Common myeloid progenitor, CD34-positive (primary cell): ENCODE results near the gene RILPL2.
"Not testable (repeated sequence)": the region's sequence is repeated elsewhere in the genome, so short reads cannot be mapped to it uniquely, and the experiment has no call there.

Experiments
- CTCF ChIA-PET: fragments of 350-600 bp; sonication (Branson Sonifier 250); formaldehyde crosslinking; loops from one replicate; lab custom pipeline; 2021; ENCODE audit warnings: antibody characterized with exemption; lab: Charles Lee
- POLR2A ChIA-PET: fragments of 350-600 bp; sonication (Branson Sonifier 250); formaldehyde crosslinking; loops from one replicate; lab custom pipeline; 2021; ENCODE audit warnings: antibody characterized with exemption; lab: Charles Lee
- DNase-seq, 3 donors: peaks; one replicate each; pipeline versions ENCODE4 v3.0.0 to v3.0.0-alpha.2; 2013
- H3K27ac ChIP-seq, 2 experiments: 1 replicate in 1 of 2; 2 replicates in 1 of 2; pipeline ENCODE4 v1.7.0; 2013; ENCODE audit warnings: inconsistent platforms in 2 of 2, low read length in 2 of 2, mild to moderate bottlenecking in 2 of 2, low read depth in 1 of 2, moderate library complexity in 1 of 2; ENCODE audit not compliant: severe bottlenecking in 2 of 2, insufficient read depth in 1 of 2, poor library complexity in 1 of 2
- H3K27me3 ChIP-seq, 5 experiments: replicated peaks in 2 of 5; 1 replicate in 3 of 5; 2 replicates in 2 of 5; pipeline versions ENCODE4 v1.6.1 to v1.7.0; 2013; ENCODE audit warnings: low read length in 4 of 5, mild to moderate bottlenecking in 2 of 5, moderate library complexity in 2 of 5, inconsistent platforms in 1 of 5; ENCODE audit not compliant: insufficient read depth in 5 of 5, control insufficient read depth in 4 of 5
- H3K36me3 ChIP-seq, 4 experiments: 1 replicate in 2 of 4; 2 replicates in 2 of 4; pipeline versions ENCODE4 v1.6.1 to v1.7.0; 2013; ENCODE audit warnings: low read length in 3 of 4, control low read depth in 1 of 4, mild to moderate bottlenecking in 1 of 4; ENCODE audit not compliant: control insufficient read depth in 4 of 4, insufficient read depth in 4 of 4
- H3K4me1 ChIP-seq, 4 experiments: 1 replicate in 3 of 4; 2 replicates in 1 of 4; pipeline versions ENCODE4 v1.6.1 to v1.7.1; 2013; ENCODE audit warnings: low read length in 3 of 4, mild to moderate bottlenecking in 3 of 4, control low read depth in 1 of 4, inconsistent platforms in 1 of 4, moderate library complexity in 1 of 4; ENCODE audit not compliant: control insufficient read depth in 4 of 4, insufficient read depth in 4 of 4; ENCODE audit errors: control extremely low read depth in 1 of 4
- H3K4me3 ChIP-seq, 7 experiments: 1 replicate in 4 of 7; 2 replicates in 3 of 7; pipeline versions ENCODE4 v1.5.1 to v1.7.0; 2013; ENCODE audit warnings: mild to moderate bottlenecking in 7 of 7, low read length in 6 of 7, moderate library complexity in 6 of 7, inconsistent platforms in 2 of 7, low read depth in 2 of 7, control low read depth in 1 of 7; ENCODE audit not compliant: insufficient read depth in 4 of 7, control insufficient read depth in 1 of 7; ENCODE audit errors: extremely low read depth in 1 of 7
- H3K9me3 ChIP-seq, 5 experiments: 1 replicate in 4 of 5; 2 replicates in 1 of 5; pipeline versions ENCODE4 v1.6.1 to v1.7.1; 2013; ENCODE audit warnings: low read length in 4 of 5, mild to moderate bottlenecking in 2 of 5, inconsistent platforms in 1 of 5, low read depth in 1 of 5, moderate library complexity in 1 of 5; ENCODE audit not compliant: control insufficient read depth in 4 of 5, insufficient read depth in 2 of 5; ENCODE audit errors: control extremely low read depth in 1 of 5
- WGBS: methylation state at CpG from one replicate; pipeline ENCODE4 v1.1.5; 2013; ENCODE audit not compliant: insufficient coverage; 5-methylcytosine and 5-hydroxymethylcytosine counted together

The RILPL2 gene

GRCh38 chr12:123428591-123428990 lies 7.9 kb downstream of the RILPL2 start:
- Histone ChIP-seq H3K9me3 (no peaks in the 10 kb centered on the region), H3K27ac (no peak overlapping the region), H3K36me3 (peaks cover 8 to 41% (median 32%) of the 10 kb centered on the region in 4 experiments), H3K4me1 (peaks cover 5 to 18% (median 17%) of the 10 kb centered on the region in 4 experiments), H3K27me3 (no peaks in the 10 kb centered on the region), H3K4me3 (no peak overlapping the region)
- POLR2A ChIA-PET = no interaction called here
- WGBS = 67% methylated on average over 5 of the region's 6 CpGs
- CTCF ChIA-PET = interaction anchor here (1.0 kb wide), 1 partner anchor 10 kb away, joined by 3 read pairs; no protein-coding TSS in a partner anchor
- DNase-seq = no peak

- POLR2A ChIA-PET = interaction anchor here (0.8 kb wide), 1 partner anchor 8 kb away, joined by 5 read pairs; no protein-coding TSS in a partner anchor
- no peaks in the 10 kb centered on the region for H3K27me3 ChIP-seq
- CTCF ChIA-PET = interaction anchor here (1.2 kb wide), 1 partner anchor 31 kb away, joined by 3 read pairs; no protein-coding TSS in a partner anchor
- H3K36me3 ChIP-seq = peaks cover 8 to 49% (median 37%) of the 10 kb centered on the region in 4 experiments
- H3K9me3 ChIP-seq = no peaks in the 10 kb centered on the region
- peaks cover 3 to 4% (median 4%) of the 10 kb centered on the region in 4 experiments for H3K4me1 ChIP-seq
- DNase-seq = peak in 1 of 3 donors; percentile 44
- no peak overlapping the region for H3K4me3 ChIP-seq
- H3K27ac ChIP-seq = no peak overlapping the region
- 90% methylated on average over 6 of the region's 8 CpGs for WGBS
These were observed 9.3 kb downstream of the RILPL2 start for GRCh38 chr12:123427036-123427769.

- ChIA-PET CTCF (interaction anchor here (0.7 to 1.6 kb wide), 5 partner anchors 11 to 161 kb away, joined by 3 to 5 read pairs (median 4); no protein-coding TSS in a partner anchor), POLR2A (interaction anchor here (1.1 kb wide), 1 partner anchor 9 kb away, joined by 3 read pairs; no protein-coding TSS in a partner anchor)
- H3K4me1 ChIP-seq = no peaks in the 10 kb centered on the region
- H3K27me3 ChIP-seq = no peaks in the 10 kb centered on the region
- peaks cover 10 to 54% (median 43%) of the 10 kb centered on the region in 4 experiments for H3K36me3 ChIP-seq
- no peak overlapping the region for H3K27ac ChIP-seq
- no peaks in the 10 kb centered on the region for H3K9me3 ChIP-seq
- no peak overlapping the region for H3K4me3 ChIP-seq
- WGBS = no CpG with 5 or more reads among the region's 2 CpGs
- DNase-seq = no peak
These were observed 15.2 kb downstream of the RILPL2 start for GRCh38 chr12:123421314-123421713.

GRCh38 chr12:123410041-123410412 lies 26.5 kb downstream of the RILPL2 start:
- 100% methylated on average over 5 of the region's 5 CpGs for WGBS
- no peak overlapping the region for H3K4me3 ChIP-seq
- no peak overlapping the region for H3K27ac ChIP-seq
- no peaks in the 10 kb centered on the region for H3K27me3 ChIP-seq
- POLR2A ChIA-PET = interaction anchor here (0.5 kb wide), 1 partner anchor 48 kb away, joined by 3 read pairs; the partner anchor contains the start of gene SNRNP35
- CTCF ChIA-PET = interaction anchor here (0.9 to 1.2 kb wide), 4 partner anchors 12 to 172 kb away, joined by 3 to 4 read pairs (median 4); no protein-coding TSS in a partner anchor
- peaks cover 0 to 2% (median 0%) of the 10 kb centered on the region in 4 experiments for H3K4me1 ChIP-seq
- DNase-seq = no peak
- no peaks in the 10 kb centered on the region for H3K9me3 ChIP-seq
- H3K36me3 ChIP-seq = peaks cover 8 to 54% (median 32%) of the 10 kb centered on the region in 4 experiments

- not testable (repeated sequence) for H3K4me1 ChIP-seq, DNase-seq, H3K9me3 ChIP-seq, H3K27ac ChIP-seq, H3K27me3 ChIP-seq, H3K4me3 ChIP-seq
- 99% methylated on average over 10 of the region's 11 CpGs for WGBS
- H3K36me3 ChIP-seq = peaks cover 8 to 55% (median 33%) of the 10 kb centered on the region in 4 experiments
- POLR2A ChIA-PET = interaction anchor here (0.5 to 0.6 kb wide), 2 partner anchors 49 to 74 kb away, joined by 3 read pairs; partner anchors contain the start of gene SNRNP35
- CTCF ChIA-PET = interaction anchor here (1.1 to 1.2 kb wide), 2 partner anchors 12 to 172 kb away, joined by 3 read pairs; no protein-coding TSS in a partner anchor
These were observed 27.0 kb downstream of the RILPL2 start for GRCh38 chr12:123409284-123410040.

- peaks cover 13 to 61% (median 41%) of the 10 kb centered on the region in 4 experiments for H3K36me3 ChIP-seq
- H3K27ac ChIP-seq, DNase-seq, H3K9me3 ChIP-seq, POLR2A ChIA-PET, CTCF ChIA-PET, H3K4me3 ChIP-seq, H3K4me1 ChIP-seq, H3K27me3 ChIP-seq: not testable (repeated sequence)
- WGBS = 96% methylated on average over 3 of the region's 7 CpGs
These were observed 27.9 kb downstream of the RILPL2 start for GRCh38 chr12:123408619-123409018.
